T-helper 9 cell (primary cell): ENCODE measurements around the gene SFMBT1.

ENCODE experiments used
- DNase-seq: peaks from one replicate; pipeline ENCODE4 v3.0.0-alpha.2; 2020

SFMBT1 gene

GRCh38 chr3:52986938-52987337, 58.9 kb downstream of the SFMBT1 start:
- DNase-seq: no peak

- DNase-seq: no peak
Observed at GRCh38 chr3:52986049-52986448, 59.8 kb downstream of the SFMBT1 start.

- DNase-seq: no peak
Observed at GRCh38 chr3:52983828-52984227, 62.0 kb downstream of the SFMBT1 start.

- peak; percentile 40 for DNase-seq
Observed at GRCh38 chr3:52983336-52983807, 62.5 kb downstream of the SFMBT1 start.

GRCh38 chr3:52982839-52983238, 63.0 kb downstream of the SFMBT1 start:
- no peak for DNase-seq

GRCh38 chr3:52979190-52979983, 66.5 kb downstream of the SFMBT1 start:
- DNase-seq: no peak

- no peak for DNase-seq
Observed at GRCh38 chr3:52978109-52978754, 67.6 kb downstream of the SFMBT1 start.

GRCh38 chr3:52973806-52974205, 72.1 kb downstream of the SFMBT1 start:
- DNase-seq: no peak

- DNase-seq: no peak
Observed at GRCh38 chr3:52971895-52972294, 74.0 kb downstream of the SFMBT1 start.

GRCh38 chr3:52967398-52967797, 78.5 kb downstream of the SFMBT1 start:
- DNase-seq: no peak

GRCh38 chr3:52962160-52962559, 83.7 kb downstream of the SFMBT1 start:
- DNase-seq: no peak

GRCh38 chr3:52959773-52960172, 86.1 kb downstream of the SFMBT1 start:
- DNase-seq: no peak

- no peak for DNase-seq
Observed at GRCh38 chr3:52939600-52939999, 106.3 kb downstream of the SFMBT1 start.

- peak; percentile 19 for DNase-seq
Observed at GRCh38 chr3:52934630-52935530, 111.0 kb downstream of the SFMBT1 start.

GRCh38 chr3:52931889-52932288, 114.0 kb downstream of the SFMBT1 start:
- DNase-seq: no peak

- DNase-seq: no peak
Observed at GRCh38 chr3:52931328-52931727, 114.5 kb downstream of the SFMBT1 start.

- no peak for DNase-seq
Observed at GRCh38 chr3:52930748-52931147, 115.1 kb downstream of the SFMBT1 start.

GRCh38 chr3:52926554-52926953, 119.3 kb downstream of the SFMBT1 start:
- no peak for DNase-seq

- no peak for DNase-seq
Observed at GRCh38 chr3:52925405-52926313, 120.2 kb downstream of the SFMBT1 start.

- DNase-seq: no peak
Observed at GRCh38 chr3:52923963-52924362, 121.9 kb downstream of the SFMBT1 start.

- no peak for DNase-seq
Observed at GRCh38 chr3:52920841-52921240, 125.0 kb downstream of the SFMBT1 start.

GRCh38 chr3:52917044-52917443, 128.8 kb downstream of the SFMBT1 start:
- no peak for DNase-seq
